Mesothelial cell of epicardium (in vitro differentiated cells): ENCODE data around the gene ELF3. TPM values are rescaled to one million over a fixed set of nuclear protein-coding genes. Genes with fewer than 3 reads are reported as not detected.
A peak's percentile ranks its signal among the peaks of the same experiment; 100 is the strongest.

Source experiments
- DNase-seq, 2 experiments: peaks; one replicate each; pipeline ENCODE4 v3.0.0; 2021; ENCODE audit warnings: low spot score in 2 of 2; ENCODE audit not compliant: unreplicated experiment in 2 of 2
- H3K27ac Mint-ChIP-seq: 2 replicates; pipeline ENCODE4 v1.8.0; 2021; ENCODE audit warnings: mixed read lengths
- H3K27me3 Mint-ChIP-seq: 2 replicates; pipeline ENCODE4 v1.8.0; 2021; ENCODE audit warnings: low read depth, mixed read lengths
- H3K36me3 Mint-ChIP-seq: 2 replicates; pipeline ENCODE4 v1.8.0; 2021; ENCODE audit warnings: mixed read lengths
- H3K4me1 Mint-ChIP-seq: 2 replicates; pipeline ENCODE4 v1.8.0; 2021; ENCODE audit warnings: mixed read lengths
- H3K4me3 Mint-ChIP-seq: 2 replicates; pipeline ENCODE4 v1.8.0; 2021; ENCODE audit warnings: mild to moderate bottlenecking, moderate library complexity, mixed read lengths
- H3K9me3 Mint-ChIP-seq: 2 replicates; pipeline ENCODE4 v1.8.0; 2021; ENCODE audit warnings: mixed read lengths
- total RNA-seq: library from RNA; stranded (reverse); gene quantifications from 3 replicates; pipeline ENCODE4 v1.2.1, GENCODE V29; 2021
- TF ChIP-seq, protein P1 (sequence below): fragments of 200-600 bp; sonication (generic); IDR thresholded peaks from one replicate; pipeline ENCODE4 v1.5.0; 2021; ENCODE audit warnings: antibody characterized with exemption; ENCODE audit not compliant: unreplicated experiment

Gene ELF3
- total RNA-seq, 1 donor from 2014 or later = 112 TPM

DNA sequence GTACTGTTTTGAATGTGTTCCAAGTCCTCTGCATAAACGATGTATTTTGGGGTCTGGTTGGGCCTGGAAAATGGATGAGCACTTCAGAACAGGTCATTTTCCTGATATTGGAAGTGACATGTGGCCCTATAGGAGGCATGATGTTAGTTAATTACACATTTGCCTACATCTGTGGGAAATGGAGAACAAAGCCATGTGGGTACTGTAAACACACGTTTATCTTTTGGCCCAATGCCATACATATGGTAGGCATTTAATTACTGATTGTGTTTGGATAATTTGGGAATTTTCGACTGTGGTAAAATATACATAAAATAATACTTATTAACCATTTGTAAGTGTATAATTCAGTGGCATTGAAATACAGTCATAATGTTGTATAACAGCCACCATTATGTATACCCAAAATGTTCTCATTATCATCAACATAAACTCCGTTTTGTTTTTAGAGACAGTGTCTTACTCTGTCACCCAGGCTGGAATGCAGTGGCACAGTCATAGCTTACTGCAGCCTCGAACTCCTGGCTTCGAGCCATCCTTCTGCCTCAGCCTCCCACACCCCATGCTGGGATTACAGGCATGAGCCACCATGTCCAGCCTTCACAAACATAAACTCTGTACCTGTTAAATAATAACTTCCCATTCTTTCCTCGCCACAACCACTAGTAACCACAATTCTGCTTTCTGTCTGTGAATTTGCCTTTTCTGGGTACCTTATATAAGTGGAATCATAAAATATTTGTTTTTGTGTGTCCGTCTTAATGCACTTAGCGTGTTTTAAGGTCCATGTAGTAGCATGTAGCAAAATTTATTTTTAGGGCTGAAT, 39.8 kb upstream of the ELF3 start:
- no peak overlapping the region for H3K27ac Mint-ChIP-seq
- TF ChIP-seq, protein P1, sequence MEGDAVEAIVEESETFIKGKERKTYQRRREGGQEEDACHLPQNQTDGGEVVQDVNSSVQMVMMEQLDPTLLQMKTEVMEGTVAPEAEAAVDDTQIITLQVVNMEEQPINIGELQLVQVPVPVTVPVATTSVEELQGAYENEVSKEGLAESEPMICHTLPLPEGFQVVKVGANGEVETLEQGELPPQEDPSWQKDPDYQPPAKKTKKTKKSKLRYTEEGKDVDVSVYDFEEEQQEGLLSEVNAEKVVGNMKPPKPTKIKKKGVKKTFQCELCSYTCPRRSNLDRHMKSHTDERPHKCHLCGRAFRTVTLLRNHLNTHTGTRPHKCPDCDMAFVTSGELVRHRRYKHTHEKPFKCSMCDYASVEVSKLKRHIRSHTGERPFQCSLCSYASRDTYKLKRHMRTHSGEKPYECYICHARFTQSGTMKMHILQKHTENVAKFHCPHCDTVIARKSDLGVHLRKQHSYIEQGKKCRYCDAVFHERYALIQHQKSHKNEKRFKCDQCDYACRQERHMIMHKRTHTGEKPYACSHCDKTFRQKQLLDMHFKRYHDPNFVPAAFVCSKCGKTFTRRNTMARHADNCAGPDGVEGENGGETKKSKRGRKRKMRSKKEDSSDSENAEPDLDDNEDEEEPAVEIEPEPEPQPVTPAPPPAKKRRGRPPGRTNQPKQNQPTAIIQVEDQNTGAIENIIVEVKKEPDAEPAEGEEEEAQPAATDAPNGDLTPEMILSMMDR = no peak
- no peak overlapping the region for H3K4me3 Mint-ChIP-seq

DNA sequence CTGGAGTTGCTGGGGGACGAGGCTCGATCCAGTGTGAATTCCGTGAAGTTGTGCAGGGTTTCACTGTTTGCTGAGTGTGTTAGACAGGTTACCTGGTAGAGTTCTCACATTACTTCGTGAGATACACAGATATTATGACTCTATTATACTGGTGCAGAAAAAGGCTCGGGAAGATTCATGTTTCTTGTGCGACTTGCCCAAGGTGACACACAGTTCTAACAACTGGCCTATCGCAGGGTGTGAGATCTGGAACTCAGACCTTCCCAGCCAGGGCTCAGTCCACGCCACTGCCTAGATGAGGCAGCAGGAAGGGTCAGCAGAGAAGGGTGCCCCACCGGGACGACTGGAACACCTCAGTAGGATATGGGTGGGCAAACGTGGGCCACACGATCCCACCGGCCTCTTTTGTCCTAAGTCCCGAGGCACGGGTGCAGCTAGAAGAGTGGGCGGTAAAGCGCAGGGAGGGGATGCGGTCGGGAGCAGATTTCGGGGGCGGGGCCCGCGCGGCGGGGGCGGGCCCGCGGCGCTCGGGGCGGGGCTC, 28.2 kb upstream of the ELF3 start:
- no peaks in the 10 kb centered on the region for H3K9me3 Mint-ChIP-seq
- H3K27ac Mint-ChIP-seq = peak overlapping the region; percentile 98
- H3K4me1 Mint-ChIP-seq = peaks cover 41% of the 10 kb centered on the region
- no peaks in the 10 kb centered on the region for H3K36me3 Mint-ChIP-seq
- TF ChIP-seq, protein P1 = no peak
- H3K4me3 Mint-ChIP-seq = peak overlapping the region; percentile 94
- no peaks in the 10 kb centered on the region for H3K27me3 Mint-ChIP-seq
- no peak for DNase-seq

More for the DNA sequence above, 39.8 kb upstream of the ELF3 start:
- DNase-seq = no peak
- Mint-ChIP-seq H3K36me3 (peaks cover 26% of the 10 kb centered on the region), H3K4me1 (peaks cover 5% of the 10 kb centered on the region), H3K9me3 (no peaks in the 10 kb centered on the region), H3K27me3 (no peaks in the 10 kb centered on the region)

DNA sequence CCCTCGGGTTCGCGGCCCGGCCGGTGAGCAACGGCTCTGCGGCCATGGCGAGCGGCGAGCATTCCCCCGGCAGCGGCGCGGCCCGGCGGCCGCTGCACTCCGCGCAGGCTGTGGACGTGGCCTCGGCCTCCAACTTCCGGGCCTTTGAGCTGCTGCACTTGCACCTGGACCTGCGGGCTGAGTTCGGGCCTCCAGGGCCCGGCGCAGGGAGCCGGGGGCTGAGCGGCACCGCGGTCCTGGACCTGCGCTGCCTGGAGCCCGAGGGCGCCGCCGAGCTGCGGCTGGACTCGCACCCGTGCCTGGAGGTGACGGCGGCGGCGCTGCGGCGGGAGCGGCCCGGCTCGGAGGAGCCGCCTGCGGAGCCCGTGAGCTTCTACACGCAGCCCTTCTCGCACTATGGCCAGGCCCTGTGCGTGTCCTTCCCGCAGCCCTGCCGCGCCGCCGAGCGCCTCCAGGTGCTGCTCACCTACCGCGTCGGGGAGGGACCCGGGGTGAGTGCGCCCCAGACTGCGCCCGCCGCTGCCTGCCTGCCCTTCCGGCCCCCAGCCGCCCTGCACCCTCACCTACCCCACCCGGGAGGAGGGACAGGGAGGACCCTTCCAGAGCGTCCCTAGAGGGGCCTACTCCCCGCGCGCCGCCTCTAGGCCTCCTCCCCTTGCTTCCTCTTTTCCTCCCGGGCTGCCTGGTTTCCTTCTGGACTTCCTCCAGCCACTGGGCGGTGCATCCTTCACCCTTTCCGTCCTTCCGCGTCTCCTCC, 27.6 kb upstream of the ELF3 start, which contains the start of gene RNPEP:
Gene RNPEP, plus strand, starts transcription at position 26 of the 757 bp plus-strand sequence. Its CDS starts 19 bp downstream, at position 45.
- Mint-ChIP-seq H3K27ac (peak within 1 kb of the TSS; percentile 98), H3K4me1 (peaks cover 41% of the 10 kb centered on the region), H3K27me3 (no peaks in the 10 kb centered on the region), H3K9me3 (no peaks in the 10 kb centered on the region), H3K4me3 (peak within 1 kb of the TSS; percentile 97), H3K36me3 (no peaks in the 10 kb centered on the region)
- TF ChIP-seq, protein P1 = no peak
- peak; percentile 56 to 78 for DNase-seq

DNA sequence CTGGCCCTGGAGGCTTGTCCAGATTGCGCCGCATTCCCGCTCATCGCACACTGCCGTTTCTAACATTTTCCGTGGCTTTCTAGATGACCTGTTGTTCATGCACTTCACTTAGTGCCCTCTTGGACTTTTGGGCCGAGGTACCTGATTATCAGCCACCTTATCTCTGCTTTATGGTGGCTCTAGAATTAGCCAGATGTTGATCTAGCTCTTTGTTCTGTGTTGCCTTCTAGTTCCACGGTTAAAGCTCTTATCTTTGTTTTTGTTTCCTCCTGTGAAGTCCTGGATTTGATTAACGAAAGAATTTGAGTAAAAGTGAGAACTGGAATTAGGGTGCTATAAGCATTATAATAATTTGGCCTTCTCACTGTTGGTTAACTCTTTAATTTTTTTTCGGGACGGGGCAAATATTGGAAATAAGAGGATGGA, 27.0 kb upstream of the ELF3 start:
- peak overlapping the region; percentile 98 for H3K27ac Mint-ChIP-seq
- no peak for DNase-seq
- no peaks in the 10 kb centered on the region for H3K36me3 Mint-ChIP-seq
- no peaks in the 10 kb centered on the region for H3K27me3 Mint-ChIP-seq
- H3K9me3 Mint-ChIP-seq = no peaks in the 10 kb centered on the region
- TF ChIP-seq, protein P1 = no peak
- H3K4me1 Mint-ChIP-seq = peaks cover 42% of the 10 kb centered on the region
- H3K4me3 Mint-ChIP-seq = peak overlapping the region; percentile 97

DNA sequence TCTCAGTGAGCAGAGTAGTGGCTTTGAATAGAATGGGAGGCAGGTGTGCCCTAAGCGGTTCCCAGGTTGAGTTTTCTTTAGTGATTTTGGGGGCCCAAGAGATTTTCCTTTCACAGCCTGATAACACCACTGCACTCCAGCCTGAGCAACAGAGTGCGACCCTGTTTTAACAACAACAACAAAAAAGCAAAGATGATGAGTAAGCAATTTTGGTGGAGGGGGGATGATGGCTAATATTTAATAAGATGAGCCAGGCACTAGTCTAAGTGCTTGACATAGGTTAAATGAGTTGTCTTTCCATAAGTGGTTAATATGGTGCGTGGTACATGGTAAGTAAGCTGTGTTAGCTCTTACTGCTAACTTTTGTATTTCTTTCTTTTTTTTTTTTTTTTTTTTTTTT, 25.9 kb upstream of the ELF3 start:
- Mint-ChIP-seq H3K4me3 (peak overlapping the region; percentile 97), H3K9me3 (no peaks in the 10 kb centered on the region), H3K36me3 (peaks cover 5% of the 10 kb centered on the region), H3K27ac (peak overlapping the region; percentile 98), H3K27me3 (no peaks in the 10 kb centered on the region), H3K4me1 (peaks cover 44% of the 10 kb centered on the region)
- DNase-seq = no peak
- TF ChIP-seq, protein P1 = no peak
